ENCODE results near the gene TMEM80.

DNA sequence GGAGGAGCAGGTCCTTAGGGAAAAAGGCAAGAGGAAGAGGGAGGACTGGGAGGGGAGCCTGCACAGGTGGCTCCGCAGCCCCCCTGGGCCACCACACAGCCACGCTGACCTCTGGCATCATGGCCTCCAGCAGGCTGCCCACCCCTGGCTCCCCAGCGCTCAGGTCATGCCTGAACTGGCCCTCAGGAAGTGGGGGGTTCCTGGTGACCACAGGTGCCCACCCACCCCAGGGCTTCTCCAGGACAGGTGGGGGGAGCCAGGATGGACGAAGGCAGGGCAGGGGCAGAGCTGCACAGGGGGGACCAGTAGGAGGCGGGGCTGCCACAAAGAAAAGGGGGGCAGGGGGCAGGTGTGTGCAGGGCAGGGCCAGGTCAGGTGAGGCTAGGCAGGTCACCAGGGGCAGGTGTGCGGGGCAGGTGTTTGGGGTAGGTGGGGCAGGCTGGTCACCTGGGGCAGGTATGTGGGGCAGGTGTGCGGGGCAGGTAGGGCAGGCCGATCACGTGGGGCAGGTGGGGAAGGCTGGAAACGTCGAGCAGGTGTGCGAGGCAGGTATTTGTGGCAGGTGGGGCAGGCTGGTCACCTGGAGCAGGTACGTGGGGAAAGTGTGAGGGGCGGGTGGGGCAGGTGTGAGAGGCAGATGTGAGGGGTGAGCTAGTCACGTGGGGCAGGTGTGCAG lies 1.6 kb upstream of the TMEM80 start:
- TF ChIP-seq, protein P1, sequence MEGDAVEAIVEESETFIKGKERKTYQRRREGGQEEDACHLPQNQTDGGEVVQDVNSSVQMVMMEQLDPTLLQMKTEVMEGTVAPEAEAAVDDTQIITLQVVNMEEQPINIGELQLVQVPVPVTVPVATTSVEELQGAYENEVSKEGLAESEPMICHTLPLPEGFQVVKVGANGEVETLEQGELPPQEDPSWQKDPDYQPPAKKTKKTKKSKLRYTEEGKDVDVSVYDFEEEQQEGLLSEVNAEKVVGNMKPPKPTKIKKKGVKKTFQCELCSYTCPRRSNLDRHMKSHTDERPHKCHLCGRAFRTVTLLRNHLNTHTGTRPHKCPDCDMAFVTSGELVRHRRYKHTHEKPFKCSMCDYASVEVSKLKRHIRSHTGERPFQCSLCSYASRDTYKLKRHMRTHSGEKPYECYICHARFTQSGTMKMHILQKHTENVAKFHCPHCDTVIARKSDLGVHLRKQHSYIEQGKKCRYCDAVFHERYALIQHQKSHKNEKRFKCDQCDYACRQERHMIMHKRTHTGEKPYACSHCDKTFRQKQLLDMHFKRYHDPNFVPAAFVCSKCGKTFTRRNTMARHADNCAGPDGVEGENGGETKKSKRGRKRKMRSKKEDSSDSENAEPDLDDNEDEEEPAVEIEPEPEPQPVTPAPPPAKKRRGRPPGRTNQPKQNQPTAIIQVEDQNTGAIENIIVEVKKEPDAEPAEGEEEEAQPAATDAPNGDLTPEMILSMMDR (IDR thresholded peaks at IDR 0.05) = no peak
- TF ChIP-seq POLR2AphosphoS5 (IDR thresholded peaks at IDR 0.05) (no peak), POLR2A (IDR thresholded peaks at IDR 0.05) (no peak), EP300 (IDR thresholded peaks at IDR 0.05) (no peak)
